Activated effector memory CD4-positive, alpha-beta T cell treated with Interleukin-2 at 50 U/mL for 16 hours (primary cell): Measurements from ENCODE around the gene OR6J1.
A peak's percentile ranks its signal among the peaks of the same experiment; 100 is the strongest.
"Not testable (repeated sequence)": the region's sequence is repeated elsewhere in the genome, so short reads cannot be mapped to it uniquely, and the experiment has no call there.

Experiments
- DNase-seq: peaks from one replicate; pipeline ENCODE4 v3.0.0-alpha.2; 2020

The OR6J1 gene

DNA sequence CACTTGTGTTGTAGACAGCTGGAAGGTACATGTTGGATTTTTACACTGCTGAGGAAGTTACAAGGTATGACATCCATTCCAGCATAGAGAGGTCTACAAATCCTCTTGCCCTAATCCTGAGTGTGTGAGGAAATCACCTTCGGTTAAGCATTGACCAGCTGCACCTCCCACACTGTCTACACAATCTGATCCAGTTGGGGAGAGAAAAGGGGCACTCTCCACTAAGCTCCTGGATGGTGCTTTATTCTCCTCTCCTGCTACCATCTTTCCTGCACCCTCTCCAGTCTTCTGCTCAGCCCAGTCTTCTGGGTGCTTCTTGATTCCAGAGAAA lies at the start of gene OR6J1:
Gene OR6J1, minus strand, starts transcription at position 48 of the 331 bp plus-strand sequence. CDS start 9,541 bp downstream, outside the sequence.
- DNase-seq, result no peak

- no peak for DNase-seq
These were observed 48.0 kb upstream of the OR6J1 start for GRCh38 chr14:22692194-22692593.

GRCh38 chr14:22691171-22691570 lies 47.0 kb upstream of the OR6J1 start:
- DNase-seq, result no peak

DNA sequence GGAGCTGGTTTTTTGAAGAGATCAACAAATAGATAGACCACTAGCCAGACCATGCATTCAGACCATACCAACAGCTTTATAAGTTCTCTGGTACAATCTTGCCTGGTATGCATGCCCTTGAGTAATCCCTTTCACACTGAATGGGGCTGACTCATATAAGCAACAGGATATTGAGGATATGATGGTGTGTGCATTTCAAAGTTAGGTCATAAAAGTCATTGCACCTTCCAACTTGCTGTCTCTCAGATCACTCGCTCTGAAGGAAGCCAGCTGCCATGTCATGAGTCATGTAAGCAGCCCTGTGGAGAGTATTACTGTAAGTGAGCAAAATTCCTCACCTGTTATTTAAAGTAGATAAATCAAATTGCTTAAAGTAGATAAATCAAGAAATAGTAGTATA lies 45.0 kb upstream of the OR6J1 start:
- DNase-seq, result no peak

GRCh38 chr14:22687969-22688368 lies 43.8 kb upstream of the OR6J1 start:
- not testable (repeated sequence) for DNase-seq

GRCh38 chr14:22686176-22686611 lies 42.0 kb upstream of the OR6J1 start:
- DNase-seq, result not testable (repeated sequence)

DNA sequence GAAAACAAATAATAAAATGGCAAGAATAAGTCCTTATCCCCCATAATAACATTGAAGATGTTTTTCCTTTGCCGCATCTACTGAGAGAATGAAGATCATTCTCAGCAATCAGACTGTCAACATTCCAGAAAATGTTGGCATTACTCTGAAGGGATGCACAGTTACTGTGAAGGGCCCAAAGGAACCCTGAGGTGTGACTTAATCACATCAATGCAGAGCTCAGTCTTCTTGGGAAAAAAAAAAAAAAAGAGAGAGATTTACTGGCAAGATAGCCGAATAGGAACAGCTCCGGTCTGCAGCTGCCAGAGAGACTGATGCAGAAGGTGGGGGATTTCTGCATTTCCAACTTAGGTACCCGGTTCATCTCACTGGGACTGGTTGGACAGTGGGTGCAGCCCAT lies 41.3 kb upstream of the OR6J1 start:
- no peak for DNase-seq

DNA sequence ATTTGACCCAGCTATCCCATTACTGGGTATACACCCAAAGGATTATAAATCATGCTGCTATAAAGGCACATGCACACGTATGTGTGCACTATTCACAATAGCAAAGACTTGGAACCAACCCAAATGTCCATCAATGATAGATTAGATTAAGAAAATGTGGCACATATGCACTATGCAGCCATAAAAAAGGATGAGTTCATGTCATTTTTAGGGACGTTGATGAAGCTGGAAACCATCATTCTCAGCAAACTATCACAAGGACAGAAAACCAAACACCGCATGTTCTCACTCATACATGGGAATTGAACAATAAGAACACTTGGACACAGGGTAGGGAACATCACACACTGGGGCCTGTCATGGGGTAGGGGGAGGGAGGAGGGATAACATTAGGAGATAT lies 39.3 kb upstream of the OR6J1 start:
- not testable (repeated sequence) for DNase-seq

GRCh38 chr14:22678221-22678620 lies 34.1 kb upstream of the OR6J1 start:
- DNase-seq, result no peak

DNA sequence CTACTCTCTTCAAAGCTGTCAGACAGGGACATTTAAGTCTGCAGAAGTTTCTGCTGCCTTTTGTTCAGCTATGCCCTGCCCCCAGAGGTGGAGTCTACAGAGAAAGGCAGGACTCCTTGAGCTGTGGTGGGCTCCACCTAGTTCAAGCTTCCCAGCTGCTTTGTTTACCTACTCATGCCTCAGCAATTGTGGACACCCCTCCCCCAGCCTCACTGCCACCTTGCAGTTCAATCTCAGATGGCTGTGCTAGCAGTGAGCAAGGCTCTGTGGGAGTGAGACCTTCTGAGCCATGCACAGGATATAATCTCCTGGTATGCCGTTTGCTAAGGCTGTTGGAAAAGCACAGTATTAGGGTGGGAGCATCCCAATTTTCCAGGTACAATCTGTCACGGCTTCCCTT lies 33.4 kb upstream of the OR6J1 start:
- DNase-seq, result not testable (repeated sequence)

DNA sequence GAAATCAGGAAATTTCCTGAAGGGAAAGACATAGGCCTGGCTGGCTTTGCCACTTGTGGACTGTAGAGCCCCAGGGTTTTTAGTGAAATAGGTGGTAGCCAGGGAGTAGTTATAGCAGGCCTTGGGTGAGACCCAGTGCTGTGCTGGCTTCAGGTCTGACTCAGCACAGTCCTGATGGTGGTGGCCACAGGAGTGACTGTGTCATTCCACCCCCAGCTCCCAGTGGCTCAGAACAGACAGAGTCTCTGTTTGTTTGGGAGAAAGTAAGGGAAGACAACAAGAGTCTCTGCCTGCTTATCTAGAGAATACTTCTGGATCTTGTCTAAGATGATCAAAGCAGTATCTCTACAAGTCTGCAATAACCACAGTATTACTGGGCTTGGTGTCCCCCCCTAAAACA lies 27.5 kb upstream of the OR6J1 start:
- no peak for DNase-seq

GRCh38 chr14:22668863-22669262 lies 24.7 kb upstream of the OR6J1 start:
- no peak for DNase-seq

GRCh38 chr14:22668417-22668816 lies 24.3 kb upstream of the OR6J1 start:
- DNase-seq, result no peak

- DNase-seq, result no peak
These were observed 23.7 kb upstream of the OR6J1 start for GRCh38 chr14:22667881-22668280.

DNA sequence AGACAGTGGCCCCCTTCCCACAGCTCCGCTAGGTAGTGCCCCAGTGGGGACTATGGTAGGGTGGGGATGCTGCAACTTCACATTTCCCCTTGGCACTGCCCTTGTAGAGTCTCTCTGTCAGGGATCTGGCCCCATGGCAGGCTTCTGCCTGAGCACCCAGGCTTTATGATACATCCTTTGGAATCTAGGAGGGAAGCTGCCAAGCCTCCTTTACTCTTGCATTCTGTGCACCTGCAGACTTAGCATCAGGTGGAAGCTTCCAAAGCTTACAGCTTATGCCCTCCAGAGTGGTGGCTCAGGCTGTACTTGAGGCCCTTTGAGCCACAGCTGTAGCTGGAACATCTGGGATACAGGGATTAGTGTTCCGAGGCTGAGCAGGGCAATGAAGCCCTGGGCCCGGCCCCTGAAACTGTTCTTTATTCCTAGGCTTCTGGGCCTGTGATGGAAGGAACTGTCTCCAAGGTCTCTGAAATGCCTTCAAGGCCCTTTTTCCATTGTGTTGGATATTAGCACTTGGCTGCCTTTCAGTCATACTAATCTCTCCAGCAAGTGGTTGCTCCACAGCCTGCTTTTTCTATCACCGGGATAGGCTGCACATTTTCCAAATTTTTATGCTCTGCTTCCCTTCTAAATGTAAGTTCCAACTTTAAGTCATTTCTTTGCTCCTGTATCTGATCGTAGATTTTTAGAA lies 22.2 kb upstream of the OR6J1 start:
- DNase-seq, result no peak

DNA sequence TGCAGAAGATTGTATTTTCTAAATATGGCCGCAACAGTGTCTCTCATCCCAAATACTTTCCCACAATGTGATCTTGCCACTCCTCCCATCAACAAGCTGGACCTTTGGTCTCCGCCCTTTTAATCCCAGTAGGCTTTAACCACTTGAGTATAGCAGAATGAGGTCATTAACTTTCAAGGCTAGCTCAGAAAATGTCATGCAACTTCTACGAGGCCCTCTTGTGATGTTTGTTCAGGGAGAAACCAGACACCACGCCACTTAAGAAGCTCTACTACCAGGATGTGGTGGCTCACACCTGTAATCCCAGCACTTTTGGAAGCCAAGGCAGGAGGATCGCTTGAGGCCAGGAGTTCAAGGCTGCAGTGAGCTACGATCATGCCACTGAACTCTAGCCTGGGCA lies 20.1 kb upstream of the OR6J1 start:
- no peak for DNase-seq

- DNase-seq, result no peak
These were observed 16.5 kb upstream of the OR6J1 start for GRCh38 chr14:22660654-22661053.

GRCh38 chr14:22658946-22659345 lies 14.8 kb upstream of the OR6J1 start:
- no peak for DNase-seq

GRCh38 chr14:22657861-22658260 lies 13.7 kb upstream of the OR6J1 start:
- no peak for DNase-seq

DNA sequence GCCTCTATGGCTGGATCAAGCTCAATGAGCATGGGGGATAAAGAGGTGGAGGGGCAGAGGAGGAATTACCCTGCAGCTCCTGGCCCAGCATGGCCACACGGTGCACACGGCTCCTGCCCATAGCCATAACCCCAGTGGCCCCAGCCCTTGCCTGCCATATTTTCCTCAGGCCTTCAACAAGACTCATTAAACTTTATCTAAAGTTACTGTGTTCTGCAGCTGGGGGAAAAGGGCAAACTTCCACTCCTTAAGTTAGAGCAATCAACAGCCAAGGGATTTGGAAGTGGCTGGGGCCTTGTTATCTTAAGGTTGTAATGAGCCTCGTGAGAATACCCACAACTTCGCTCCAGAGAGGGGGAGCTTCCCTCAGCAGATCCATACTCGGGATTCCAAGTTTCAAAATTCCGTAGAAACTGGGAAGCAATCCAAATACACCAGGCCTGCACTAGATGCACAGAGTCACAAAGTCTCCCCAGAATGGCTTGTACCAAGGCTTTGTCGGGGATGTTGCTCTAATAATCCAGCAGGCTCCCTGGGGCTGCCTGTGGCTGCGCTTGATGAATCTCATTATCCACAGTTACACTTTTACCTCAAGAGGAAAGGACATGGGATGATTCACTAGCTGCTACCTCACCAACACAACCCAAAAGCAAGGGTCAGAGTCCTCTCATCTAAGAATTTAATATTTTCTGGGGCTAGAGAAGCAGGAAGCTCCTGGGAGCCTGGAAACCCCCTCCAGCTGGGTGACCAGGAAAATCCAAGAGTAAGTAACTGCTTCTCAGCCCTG lies 13.0 kb upstream of the OR6J1 start:
- no peak for DNase-seq

- DNase-seq, result no peak
These were observed 12.1 kb upstream of the OR6J1 start for GRCh38 chr14:22656226-22656625.

DNA sequence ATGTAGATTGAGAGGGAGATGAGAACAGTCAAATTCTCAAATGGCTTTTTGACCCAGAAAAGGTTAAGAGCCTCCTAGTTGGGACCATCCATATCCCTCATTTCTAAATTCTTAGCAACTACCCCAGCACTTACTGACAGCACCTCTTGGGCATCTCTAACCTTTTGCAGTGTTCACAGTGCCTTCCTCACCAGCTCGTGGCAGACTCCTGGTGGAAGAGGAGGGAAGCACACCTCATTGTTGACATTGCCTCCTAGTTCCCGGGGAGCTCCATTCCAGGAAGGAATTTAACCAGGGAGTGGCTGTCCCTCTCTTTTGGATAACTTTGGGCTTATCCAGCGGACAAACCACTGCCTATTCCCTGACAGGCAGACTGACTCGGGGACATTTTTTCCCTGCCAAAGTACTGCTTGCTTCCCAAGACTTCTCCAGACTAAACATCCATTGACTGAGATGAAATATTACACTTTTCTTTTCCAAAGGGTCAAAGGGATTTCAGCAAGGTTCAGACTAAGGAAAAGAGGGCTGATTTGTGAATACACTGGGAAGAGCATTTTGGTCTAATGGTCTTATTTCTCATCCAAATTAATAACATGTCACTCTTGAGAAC lies 9.0 kb upstream of the OR6J1 start:
- DNase-seq, result peak; percentile 15

- no peak for DNase-seq
These were observed 7.4 kb upstream of the OR6J1 start for GRCh38 chr14:22651586-22651985.

- no peak for DNase-seq
These were observed 6.9 kb upstream of the OR6J1 start for GRCh38 chr14:22650960-22651521.
